Naive thymus-derived CD4-positive, alpha-beta T cell (primary cell): ENCODE results near the gene PDGFRB. TPM values are rescaled to one million over a fixed set of nuclear protein-coding genes. Genes with fewer than 3 reads are reported as not detected.

ENCODE experiments used
- ATAC-seq: fragments of 150-1000 bp; cut with Tn5 transposase; 2 replicates; pipeline ENCODE4 v1.10.0; 2021; ENCODE audit warnings: mild to moderate bottlenecking, moderate library complexity
- CTCF ChIA-PET: fragments of 350-600 bp; sonication (Branson Sonifier 250); formaldehyde crosslinking; loops from one replicate; lab custom pipeline; 2021; ENCODE audit warnings: antibody characterized with exemption; lab: Charles Lee
- POLR2A ChIA-PET: fragments of 350-600 bp; sonication (Branson Sonifier 250); formaldehyde crosslinking; loops from one replicate; lab custom pipeline; 2021; ENCODE audit warnings: antibody characterized with exemption, inconsistent platforms; lab: Charles Lee
- DNase-seq, 9 donors: peaks; one replicate each; pipeline versions ENCODE4 v3.0.0 to v3.0.0-alpha.2; 2020 to 2022; ENCODE audit warnings: mixed read lengths in 1 of 9
- H3K27ac ChIP-seq: one replicate; pipeline ENCODE4 v1.7.0; 2013; ENCODE audit warnings: mild to moderate bottlenecking, low read depth, low read length, moderate library complexity
- H3K27me3 ChIP-seq, 2 donors: one replicate each; pipeline ENCODE4 v1.7.0; 2013; ENCODE audit warnings: low read length in 2 of 2, mild to moderate bottlenecking in 2 of 2, moderate library complexity in 2 of 2; ENCODE audit not compliant: control insufficient read depth in 2 of 2, insufficient read depth in 2 of 2
- H3K36me3 ChIP-seq, 3 experiments: 1 replicate in 2 of 3; 2 replicates in 1 of 3; pipeline ENCODE4 v1.7.0; 2013; ENCODE audit warnings: low read length in 3 of 3, mild to moderate bottlenecking in 3 of 3, moderate library complexity in 1 of 3; ENCODE audit not compliant: insufficient read depth in 3 of 3, control insufficient read depth in 2 of 3
- H3K4me1 ChIP-seq, 2 donors: one replicate each; pipeline ENCODE4 v1.7.0; 2013; ENCODE audit warnings: low read length in 2 of 2, mild to moderate bottlenecking in 2 of 2, moderate library complexity in 1 of 2; ENCODE audit not compliant: control insufficient read depth in 2 of 2, insufficient read depth in 2 of 2
- H3K4me3 ChIP-seq: 2 replicates; pipeline ENCODE4 v1.7.0; 2013; ENCODE audit warnings: mild to moderate bottlenecking, low read length
- H3K9me3 ChIP-seq, 3 experiments: 1 replicate in 2 of 3; 2 replicates in 1 of 3; pipeline ENCODE4 v1.7.0; 2013; ENCODE audit warnings: low read length in 3 of 3; ENCODE audit not compliant: control insufficient read depth in 2 of 3
- H3K27ac Mint-ChIP-seq, 9 donors: one replicate each; pipeline ENCODE4 v1.8.0; 2020 to 2022; ENCODE audit warnings: mixed read lengths in 9 of 9, mild to moderate bottlenecking in 8 of 9, moderate library complexity in 5 of 9, inconsistent platforms in 2 of 9
- H3K27me3 Mint-ChIP-seq, 5 donors: one replicate each; pipeline ENCODE4 v1.8.0; 2021 to 2022; ENCODE audit warnings: mixed read lengths in 5 of 5, mild to moderate bottlenecking in 1 of 5
- H3K36me3 Mint-ChIP-seq, 5 donors: one replicate each; pipeline ENCODE4 v1.8.0; 2020 to 2022; ENCODE audit warnings: mixed read lengths in 5 of 5, mild to moderate bottlenecking in 3 of 5, inconsistent platforms in 1 of 5
- H3K4me1 Mint-ChIP-seq, 7 donors: one replicate each; pipeline ENCODE4 v1.8.0; 2020 to 2022; ENCODE audit warnings: mixed read lengths in 7 of 7, mild to moderate bottlenecking in 3 of 7, inconsistent platforms in 1 of 7
- H3K4me3 Mint-ChIP-seq, 10 donors: one replicate each; pipeline ENCODE4 v1.8.0; 2020 to 2022; ENCODE audit warnings: mild to moderate bottlenecking in 10 of 10, mixed read lengths in 10 of 10, moderate library complexity in 6 of 10, inconsistent platforms in 2 of 10
- H3K9me3 Mint-ChIP-seq, 11 donors: one replicate each; pipeline ENCODE4 v1.8.0; 2020 to 2022; ENCODE audit warnings: mixed read lengths in 11 of 11, mild to moderate bottlenecking in 4 of 11, inconsistent platforms in 1 of 11, moderate library complexity in 1 of 11
- intact Hi-C, 2 donors: fragments of 100-400 bp; cut with micrococcal nuclease; formaldehyde crosslinking; loops; one replicate each; pipeline ENCODE4 v1.15.1; 2023
- polyA plus RNA-seq, 2 donors: library from polyadenylated mRNA; unstranded; fragments of 300-500 nt; fragmentation: Illumina TruSeq; gene quantifications; one replicate each; pipeline ENCODE4 v1.2.3, GENCODE V29; 2021
- total RNA-seq, 6 experiments: library from RNA in 5 of 6; stranded (reverse) in 5 of 6; gene quantifications; 1 replicate in 5 of 6; 2 replicates in 1 of 6; pipeline ENCODE4 v1.2.3 and lab custom pipeline; 2021 to 2026

The PDGFRB gene
- total and polyA plus RNA-seq, 7 experiments from 2014 or later: 0.37 to 8.5 (median 2.9) TPM; not detected in 3

DNA sequence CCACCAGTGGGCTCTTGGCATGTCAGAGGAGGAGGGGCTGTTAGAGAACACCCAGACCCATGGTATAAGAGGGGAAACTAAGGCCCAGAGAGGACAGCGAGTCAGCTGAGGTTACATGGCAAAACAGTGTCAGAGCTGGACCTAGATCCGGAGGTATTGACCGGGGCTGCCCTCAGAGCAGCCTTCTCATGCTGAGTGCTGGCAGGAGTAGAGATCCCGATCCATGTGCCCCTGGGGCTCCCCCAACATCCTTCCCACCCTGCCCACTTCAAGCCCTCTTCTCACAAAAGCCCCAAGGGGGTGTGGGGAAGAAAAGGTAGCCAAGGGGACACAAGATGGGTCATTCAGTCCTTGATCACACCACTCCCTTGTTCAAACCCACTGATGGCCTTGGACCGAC, 89.2 kb downstream of the PDGFRB start:
- Mint-ChIP-seq H3K27me3 (peaks cover 0 to 9% (median 0%) of the 10 kb centered on the region in 5 donors), H3K27ac (peak overlapping the region in 1 of 9 donors; percentile 57), H3K36me3 (no peaks in the 10 kb centered on the region), H3K4me3 (peak overlapping the region in 1 of 10 donors; percentile 43), H3K9me3 (no peaks in the 10 kb centered on the region), H3K4me1 (peaks cover 0 to 20% (median 0%) of the 10 kb centered on the region in 7 donors)
- Histone ChIP-seq H3K27me3 (no peaks in the 10 kb centered on the region), H3K36me3 (no peaks in the 10 kb centered on the region), H3K9me3 (no peaks in the 10 kb centered on the region), H3K4me3 (no peak overlapping the region), H3K27ac (no peak overlapping the region), H3K4me1 (no peaks in the 10 kb centered on the region)
- ATAC-seq (no peak), DNase-seq (no peak)
- CTCF ChIA-PET: no interaction called here
- POLR2A ChIA-PET: no interaction called here
- intact Hi-C loops: no loop called here

DNA sequence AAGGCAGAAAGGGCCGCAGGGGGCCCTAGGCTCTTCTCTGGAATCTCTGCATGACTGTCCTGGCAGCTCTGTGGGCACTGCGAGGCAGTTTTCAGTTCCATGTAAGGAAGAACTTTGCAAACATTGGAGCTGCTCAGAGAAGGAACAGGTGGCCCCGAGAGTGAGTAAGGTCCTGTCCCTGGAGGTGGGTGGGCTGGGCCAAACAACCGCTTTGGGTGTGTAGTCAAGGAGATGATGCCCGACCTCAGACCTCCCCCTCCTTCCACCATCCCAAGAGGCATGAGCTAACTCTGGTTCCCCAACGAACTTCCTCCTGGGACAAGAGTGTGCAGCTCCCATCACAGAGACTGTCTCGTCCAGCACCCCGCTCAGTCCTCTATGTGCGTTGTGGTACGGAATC, 89.8 kb downstream of the PDGFRB start:
- ChIA-PET CTCF (no interaction called here), POLR2A (no interaction called here)
- peak; percentile 24 for ATAC-seq
- no peak for DNase-seq
- H3K27me3 ChIP-seq: no peaks in the 10 kb centered on the region
- Mint-ChIP-seq H3K9me3 (no peaks in the 10 kb centered on the region), H3K4me1 (peaks cover 0 to 20% (median 0%) of the 10 kb centered on the region in 7 donors), H3K36me3 (no peaks in the 10 kb centered on the region), H3K4me3 (no peak overlapping the region), H3K27ac (no peak overlapping the region), H3K27me3 (peaks cover 0 to 9% (median 0%) of the 10 kb centered on the region in 5 donors)
- H3K4me3 ChIP-seq: no peak overlapping the region
- intact Hi-C loops: no loop called here
- H3K4me1 ChIP-seq: no peaks in the 10 kb centered on the region
- no peaks in the 10 kb centered on the region for H3K36me3 ChIP-seq
- no peak overlapping the region for H3K27ac ChIP-seq
- no peaks in the 10 kb centered on the region for H3K9me3 ChIP-seq

DNA sequence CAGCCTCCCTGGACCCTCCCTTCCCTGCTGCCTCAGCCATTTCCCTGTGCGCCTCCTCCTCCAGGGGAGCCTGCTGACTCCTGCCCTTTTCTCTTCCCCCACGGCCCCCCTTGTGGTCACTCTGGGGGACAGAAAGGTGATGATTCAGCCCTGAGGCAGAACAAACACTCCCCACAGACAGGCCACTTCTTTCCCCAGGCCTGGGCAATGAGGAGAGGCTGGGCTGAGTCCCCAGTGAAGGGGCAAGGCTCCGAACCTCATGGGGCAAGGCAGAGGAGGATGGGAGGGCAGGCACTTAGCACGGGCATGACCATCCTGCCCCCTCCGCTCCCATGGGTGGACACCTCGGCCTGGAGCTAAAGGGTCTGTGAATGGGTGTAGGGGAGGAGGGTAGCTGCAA, 90.3 kb downstream of the PDGFRB start:
- DNase-seq: no peak
- Histone ChIP-seq H3K36me3 (no peaks in the 10 kb centered on the region), H3K4me1 (no peaks in the 10 kb centered on the region), H3K27ac (no peak overlapping the region), H3K4me3 (no peak overlapping the region), H3K9me3 (no peaks in the 10 kb centered on the region), H3K27me3 (no peaks in the 10 kb centered on the region)
- Mint-ChIP-seq H3K27me3 (peaks cover 0 to 9% (median 0%) of the 10 kb centered on the region in 5 donors), H3K36me3 (no peaks in the 10 kb centered on the region), H3K4me1 (peaks cover 0 to 20% (median 0%) of the 10 kb centered on the region in 7 donors), H3K9me3 (no peaks in the 10 kb centered on the region), H3K4me3 (no peak overlapping the region), H3K27ac (no peak overlapping the region)
- intact Hi-C loops: no loop called here
- ATAC-seq: no peak
- ChIA-PET POLR2A (no interaction called here), CTCF (no interaction called here)

DNA sequence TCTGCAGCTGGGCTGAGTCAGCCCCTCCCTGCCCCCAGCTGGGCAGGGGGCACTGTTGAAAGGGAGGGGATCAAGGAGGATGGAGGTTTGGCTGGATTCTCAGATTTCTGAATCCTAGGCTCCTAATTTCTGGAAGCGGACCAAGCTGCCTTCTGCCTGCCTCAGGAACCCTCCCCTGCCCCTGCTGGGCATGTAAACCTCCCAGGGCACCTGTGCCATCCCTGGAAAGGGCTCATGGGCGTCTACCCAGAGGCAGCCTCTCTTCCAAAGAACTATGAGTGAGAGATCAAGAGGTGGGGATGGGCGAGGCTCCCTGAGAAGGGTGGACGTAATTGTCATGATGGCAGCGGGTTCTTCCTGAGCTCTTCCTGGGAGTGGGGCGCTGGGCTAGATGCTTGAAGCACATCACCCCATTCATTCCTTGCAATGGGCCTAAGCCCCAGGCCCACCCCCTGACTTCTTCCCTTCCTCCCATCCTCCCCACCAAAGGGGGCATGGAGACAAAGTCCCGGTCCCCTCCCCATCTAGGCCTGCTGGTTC, 90.9 kb downstream of the PDGFRB start:
- no peak for DNase-seq
- H3K36me3 ChIP-seq: no peaks in the 10 kb centered on the region
- H3K27me3 Mint-ChIP-seq: peaks cover 0 to 9% (median 0%) of the 10 kb centered on the region in 5 donors
- no peaks in the 10 kb centered on the region for H3K27me3 ChIP-seq
- no peak for ATAC-seq
- no peak overlapping the region for H3K4me3 ChIP-seq
- no peaks in the 10 kb centered on the region for H3K9me3 ChIP-seq
- intact Hi-C loops: no loop called here
- H3K4me1 ChIP-seq: no peaks in the 10 kb centered on the region
- POLR2A ChIA-PET: no interaction called here
- no peak overlapping the region for H3K27ac Mint-ChIP-seq
- no peak overlapping the region for H3K4me3 Mint-ChIP-seq
- peaks cover 0 to 20% (median 0%) of the 10 kb centered on the region in 7 donors for H3K4me1 Mint-ChIP-seq
- no peaks in the 10 kb centered on the region for H3K36me3 Mint-ChIP-seq
- no peak overlapping the region for H3K27ac ChIP-seq
- H3K9me3 Mint-ChIP-seq: no peaks in the 10 kb centered on the region
- CTCF ChIA-PET: interaction anchor here (0.6 to 1.1 kb wide), 2 partner anchors 16 to 156 kb away, joined by 3 to 4 read pairs; no protein-coding TSS in a partner anchor

Other genes with a start within 250 kb of the PDGFRB start
- not detected for gene PDE6A, start 211.1 kb downstream of the PDGFRB start, total RNA-seq
- gene PDE6A, start 211.1 kb downstream of the PDGFRB start, polyA plus RNA-seq: under 1 TPM in 1 of 2 donors, not detected in 1; 0.11 TPM
- gene SLC26A2, start 195.1 kb downstream of the PDGFRB start, total RNA-seq: 10 to 100 TPM in 2 of 5 experiments, 1 to 10 TPM in 3; 5.2 to 16.5 (median 9.6) TPM
- gene SLC26A2, start 195.1 kb downstream of the PDGFRB start, polyA plus RNA-seq: 1 to 10 TPM; 3.2 to 3.9 TPM
- 1 to 10 TPM; 2.3 to 7.4 (median 2.8) TPM for gene TIGD6, start 155.2 kb downstream of the PDGFRB start, total RNA-seq
- 1 to 10 TPM; 4.1 to 5.5 TPM for gene TIGD6, start 155.2 kb downstream of the PDGFRB start, polyA plus RNA-seq
- gene HMGXB3, start 155.1 kb downstream of the PDGFRB start, total RNA-seq: 10 to 100 TPM; 27.2 to 40.6 (median 34.5) TPM
- 10 to 100 TPM in 1 of 2 donors, 1 to 10 TPM in 1; 8.2 to 12.6 TPM for gene HMGXB3, start 155.1 kb downstream of the PDGFRB start, polyA plus RNA-seq
- gene CSF1R, start 69.3 kb downstream of the PDGFRB start, total RNA-seq: 10 to 100 TPM in 1 of 5 experiments, 1 to 10 TPM in 3, under 1 TPM in 1; 0.36 to 92.4 (median 6.4) TPM
- under 1 TPM; 0.09 to 0.72 TPM for gene CSF1R, start 69.3 kb downstream of the PDGFRB start, polyA plus RNA-seq
- not detected for gene CDX1, start 10.9 kb upstream of the PDGFRB start, total RNA-seq
- gene CDX1, start 10.9 kb upstream of the PDGFRB start, polyA plus RNA-seq: not detected
- gene SLC6A7, start 34.2 kb upstream of the PDGFRB start, total RNA-seq: not detected
- not detected for gene SLC6A7, start 34.2 kb upstream of the PDGFRB start, polyA plus RNA-seq
- gene CAMK2A, start 133.9 kb upstream of the PDGFRB start, total RNA-seq: not detected
- gene CAMK2A, start 133.9 kb upstream of the PDGFRB start, polyA plus RNA-seq: not detected
- 1 to 10 TPM in 1 of 5 experiments, not detected in 4; 1.6 TPM for gene ARSI, start 147.1 kb upstream of the PDGFRB start, total RNA-seq
- gene ARSI, start 147.1 kb upstream of the PDGFRB start, polyA plus RNA-seq: not detected
- 10 to 100 TPM; 45.9 to 60.0 (median 54.6) TPM for gene TCOF1, start 201.9 kb upstream of the PDGFRB start, total RNA-seq
- 10 to 100 TPM in 1 of 2 donors, 1 to 10 TPM in 1; 3.9 to 27.0 TPM for gene TCOF1, start 201.9 kb upstream of the PDGFRB start, polyA plus RNA-seq